ENCODE data around the gene FSCN2. TPM values are rescaled to one million over a fixed set of nuclear protein-coding genes. Genes with fewer than 3 reads are reported as not detected.
A peak's percentile ranks its signal among the peaks of the same experiment; 100 is the strongest.

The FSCN2 gene
- total RNA-seq, 1 experiment from 2014 or later, result 1.6 TPM

DNA sequence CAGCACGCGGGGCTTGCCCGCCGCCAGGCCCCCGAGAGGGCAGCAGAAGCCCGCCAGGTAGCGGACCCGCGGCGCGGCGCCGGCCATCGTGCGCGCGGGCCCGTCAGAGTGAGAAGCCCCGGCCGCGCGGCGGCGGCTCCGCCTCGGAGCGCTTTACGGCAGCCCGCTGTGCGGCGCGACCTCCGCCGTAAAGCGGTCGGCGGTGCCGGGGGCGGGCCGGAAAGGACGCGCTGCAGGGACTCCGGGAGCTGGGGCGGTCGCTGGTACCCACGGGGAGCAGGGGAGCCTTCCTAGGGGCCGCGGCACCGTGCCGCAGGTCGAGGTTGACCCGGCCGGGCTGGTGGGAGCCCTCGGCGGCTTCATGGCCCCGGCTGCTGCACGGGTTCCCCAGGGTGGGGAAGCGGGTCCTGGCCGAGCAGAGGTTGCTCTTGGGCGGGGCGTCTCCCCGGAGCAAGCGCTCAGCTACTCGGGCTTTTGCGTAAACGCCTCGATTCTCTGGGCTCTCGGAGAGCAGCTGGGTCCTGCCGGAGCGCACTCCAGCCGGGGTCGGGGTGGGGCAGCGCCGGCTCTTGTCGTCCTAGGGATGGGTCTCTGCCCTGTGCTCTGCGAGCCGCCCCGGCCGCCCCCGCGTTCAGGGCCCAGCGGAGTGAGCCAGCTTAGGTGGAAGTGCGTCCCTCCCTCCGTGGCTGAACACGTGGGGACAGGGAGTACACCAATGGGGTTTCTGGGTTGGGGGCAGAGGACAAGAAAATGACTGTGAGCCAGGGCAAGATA is 24.3 kb downstream of the FSCN2 start, which contains the start of gene FAAP100:
FAAP100 (minus strand) TSS at position 110 of the 774 bp plus-strand sequence; CDS start at position 87, 23 bp downstream.
- H2AK5ac ChIP-seq (ENCODE audit: insufficient read length, low read length), result no peak within 1 kb of the TSS
- no peak within 1 kb of the TSS for H2AFZ ChIP-seq (ENCODE audit: low read length)
- H4K20me1 ChIP-seq (ENCODE audit: control insufficient read depth, insufficient read depth, insufficient read length), result no peaks in the 10 kb centered on the region
- no peaks in the 10 kb centered on the region for H3K9me3 ChIP-seq (ENCODE audit: control insufficient read depth, low read depth, low read length)
- no peak within 1 kb of the TSS for H2BK15ac ChIP-seq (ENCODE audit: low read depth, low read length)
- H3K9me3 Mint-ChIP-seq, result no peaks in the 10 kb centered on the region; a peak in 1 of 5 replicates
- peaks cover 10% of the 10 kb centered on the region for H3K23me2 ChIP-seq (ENCODE audit: insufficient read length, low read depth, low read length, poor library complexity, severe bottlenecking)
- no peak within 1 kb of the TSS for H4K91ac ChIP-seq (ENCODE audit: insufficient read length, low read depth, low read length)
- H3K14ac ChIP-seq (ENCODE audit: insufficient read depth, low read length), result peak within 1 kb of the TSS; percentile 18
- no peak within 1 kb of the TSS for H4K5ac ChIP-seq (ENCODE audit: insufficient read length, low read depth, low read length)
- H3K27ac Mint-ChIP-seq, result peak within 1 kb of the TSS; percentile 78 to 96 (median 87); a peak in 6 of 7 replicates
- peaks cover 16% of the 10 kb centered on the region in 2 experiments for H3K4me1 Mint-ChIP-seq
- H3K4me3 Mint-ChIP-seq, result peak within 1 kb of the TSS; percentile 84 to 90
- no CpG with 5 or more reads among the region's 85 CpGs for WGBS (ENCODE audit: extremely low coverage, insufficient read length, low lambda C conversion rate)
- no peak within 1 kb of the TSS for H3T11ph ChIP-seq (ENCODE audit: low read length)
- H3K27ac ChIP-seq (ENCODE audit: insufficient read length, low read depth, low read length), result no peak within 1 kb of the TSS
- H3K9ac ChIP-seq (ENCODE audit: extremely low read depth, insufficient read length, low read length), result peak within 1 kb of the TSS; percentile 31
- H2BK5ac ChIP-seq (ENCODE audit: insufficient read length, low read length), result no peak within 1 kb of the TSS
- no peaks in the 10 kb centered on the region for H3K27me3 Mint-ChIP-seq (ENCODE audit: low read depth)
- H3K4ac ChIP-seq (ENCODE audit: low read depth, low read length), result no peak within 1 kb of the TSS
- peak; percentile 89 for DNase-seq
- no peak within 1 kb of the TSS for H3K23ac ChIP-seq (ENCODE audit: insufficient read length, low read depth, low read length)
- no peaks in the 10 kb centered on the region for H3K27me3 ChIP-seq (ENCODE audit: insufficient read depth, low read length)
- no peak within 1 kb of the TSS for H4K8ac ChIP-seq (replicated peaks; ENCODE audit: insufficient read length, low read depth, low read length)
- H2BK120ac ChIP-seq (ENCODE audit: low read depth, low read length, poor library complexity, severe bottlenecking), result no peak within 1 kb of the TSS
- TF ChIP-seq, protein P1, sequence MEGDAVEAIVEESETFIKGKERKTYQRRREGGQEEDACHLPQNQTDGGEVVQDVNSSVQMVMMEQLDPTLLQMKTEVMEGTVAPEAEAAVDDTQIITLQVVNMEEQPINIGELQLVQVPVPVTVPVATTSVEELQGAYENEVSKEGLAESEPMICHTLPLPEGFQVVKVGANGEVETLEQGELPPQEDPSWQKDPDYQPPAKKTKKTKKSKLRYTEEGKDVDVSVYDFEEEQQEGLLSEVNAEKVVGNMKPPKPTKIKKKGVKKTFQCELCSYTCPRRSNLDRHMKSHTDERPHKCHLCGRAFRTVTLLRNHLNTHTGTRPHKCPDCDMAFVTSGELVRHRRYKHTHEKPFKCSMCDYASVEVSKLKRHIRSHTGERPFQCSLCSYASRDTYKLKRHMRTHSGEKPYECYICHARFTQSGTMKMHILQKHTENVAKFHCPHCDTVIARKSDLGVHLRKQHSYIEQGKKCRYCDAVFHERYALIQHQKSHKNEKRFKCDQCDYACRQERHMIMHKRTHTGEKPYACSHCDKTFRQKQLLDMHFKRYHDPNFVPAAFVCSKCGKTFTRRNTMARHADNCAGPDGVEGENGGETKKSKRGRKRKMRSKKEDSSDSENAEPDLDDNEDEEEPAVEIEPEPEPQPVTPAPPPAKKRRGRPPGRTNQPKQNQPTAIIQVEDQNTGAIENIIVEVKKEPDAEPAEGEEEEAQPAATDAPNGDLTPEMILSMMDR (conservative IDR thresholded peaks at IDR 0.05), result no peak
- H2BK12ac ChIP-seq (ENCODE audit: insufficient read length, low read depth, low read length), result no peak within 1 kb of the TSS
- H3K79me1 ChIP-seq (ENCODE audit: insufficient read depth, low read depth, low read length, poor library complexity, severe bottlenecking), result peaks cover 5% of the 10 kb centered on the region
- peaks cover 2% of the 10 kb centered on the region; the same call in 1 of the 2 replicates for H3K79me2 ChIP-seq (ENCODE audit: insufficient read depth, low read length)
- H2BK20ac ChIP-seq (ENCODE audit: low read depth, low read length, poor library complexity, severe bottlenecking), result no peak within 1 kb of the TSS
- peaks cover 3% of the 10 kb centered on the region; the same call in 1 of the 2 replicates for H3K4me1 ChIP-seq (ENCODE audit: insufficient read depth, low read length)
- peaks cover 13 to 47% (median 37%) of the 10 kb centered on the region in 3 experiments; a peak in 6 of 7 replicates for H3K36me3 Mint-ChIP-seq (ENCODE audit: insufficient read depth in 1 of 3, low read depth in 3 of 3)
- H3K4me2 ChIP-seq (ENCODE audit: insufficient read depth, insufficient read length, low read length), result peak within 1 kb of the TSS; percentile 39
- no peak within 1 kb of the TSS for H3K56ac ChIP-seq (ENCODE audit: insufficient read length, low read depth, low read length)
- H3K18ac ChIP-seq (ENCODE audit: insufficient read length, low read depth, low read length), result peak within 1 kb of the TSS; percentile 15
